KBM-7 (cell line): ENCODE results near the gene BEND7.
"Not testable (repeated sequence)": the region's sequence is repeated elsewhere in the genome, so short reads cannot be mapped to it uniquely, and the experiment has no call there.

Experiments used
- DNase-seq: peaks from one replicate; pipeline ENCODE4 v3.0.0-alpha.2; 2015
- in situ Hi-C: fragments of 300-500 bp; cut with MboI; formaldehyde crosslinking; loops from 2 replicates; pipeline ENCODE4 v1.14.3; 2020; ENCODE audit warnings: low sequenced_read_pairs, low pct_unique_long_range_greater_than_20kb, mixed read lengths

Gene BEND7, protein sequence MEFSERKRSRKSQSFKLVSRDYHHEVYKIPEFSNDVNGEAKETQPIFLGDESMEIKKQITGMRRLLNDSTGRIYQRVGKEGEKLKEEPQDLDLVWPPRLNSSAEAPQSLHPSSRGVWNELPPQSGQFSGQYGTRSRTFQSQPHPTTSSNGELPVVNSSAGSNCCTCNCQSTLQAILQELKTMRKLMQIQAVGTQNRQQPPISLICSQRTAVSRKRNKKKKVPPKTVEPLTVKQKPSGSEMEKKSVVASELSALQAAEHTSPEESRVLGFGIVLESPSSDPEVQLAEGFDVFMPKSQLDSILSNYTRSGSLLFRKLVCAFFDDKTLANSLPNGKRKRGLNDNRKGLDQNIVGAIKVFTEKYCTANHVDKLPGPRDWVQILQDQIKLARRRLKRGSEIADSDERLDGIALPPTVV

DNA sequence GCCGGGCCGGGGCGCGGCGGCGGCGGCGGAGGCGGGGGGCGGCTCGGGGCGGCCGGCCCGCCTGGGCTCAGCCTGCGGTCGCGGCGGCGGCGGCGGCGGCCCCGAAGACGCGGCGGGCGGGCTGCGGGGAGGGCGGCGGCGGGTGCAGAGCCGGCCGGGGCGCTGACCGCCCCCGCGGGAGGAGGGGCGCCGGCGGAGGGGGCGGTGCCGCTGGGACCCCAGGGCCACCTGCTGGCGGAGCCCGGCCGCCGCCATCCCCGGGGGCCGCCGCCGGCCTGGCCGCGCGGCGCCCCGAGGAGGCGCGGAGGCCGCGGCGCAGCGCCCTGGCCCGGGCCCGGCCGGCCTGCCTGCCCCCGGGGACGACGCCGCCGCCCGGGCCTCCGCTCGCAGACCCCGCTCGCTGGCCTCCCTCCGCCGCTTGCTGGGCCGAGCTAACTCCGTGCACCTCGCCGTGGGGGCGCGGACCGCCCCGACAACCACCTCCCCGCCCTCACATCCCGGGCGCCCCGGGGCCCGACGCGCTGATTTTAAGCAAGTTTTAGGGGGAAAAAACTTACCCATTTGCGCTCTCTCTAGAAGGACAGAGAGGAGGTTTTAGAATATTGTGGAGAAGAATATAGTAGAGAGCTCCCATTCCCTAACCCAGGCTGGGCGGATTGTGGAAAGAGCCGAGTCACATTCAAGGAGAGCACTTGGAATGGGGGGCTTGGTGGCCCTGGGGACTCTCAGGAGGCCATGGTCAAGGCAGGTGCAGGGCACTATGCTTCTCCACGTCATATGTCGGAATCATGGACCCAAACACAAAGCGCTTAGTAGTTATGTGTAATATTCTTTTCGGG, at the start of gene BEND7:
Gene BEND7, minus strand, starts transcription at position 140 of the 839 bp plus-strand sequence. CDS start 481 bp downstream, outside the sequence.
- DNase-seq: peak; percentile 36
- in situ Hi-C loops: no loop called here

DNA sequence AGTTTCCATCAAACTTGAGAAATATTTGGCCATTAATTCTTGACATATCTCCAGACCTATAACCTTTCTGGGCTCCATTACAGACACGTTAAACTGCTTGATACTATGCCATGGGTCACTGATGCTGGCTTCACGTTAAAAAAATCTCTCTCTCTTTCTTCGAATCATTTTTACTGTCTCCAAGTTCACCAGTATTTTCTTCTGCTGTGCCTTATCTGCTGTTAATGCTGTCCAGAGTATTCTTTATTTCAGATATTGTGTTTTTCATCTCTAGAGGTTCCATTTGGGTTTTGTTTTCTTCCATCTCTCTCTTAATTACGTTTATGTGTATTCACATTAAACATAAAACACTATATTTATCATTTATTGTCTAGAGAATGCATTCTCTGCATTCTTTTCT, 45.1 kb upstream of the BEND7 start:
- DNase-seq: no peak
- in situ Hi-C loops: no loop called here

DNA sequence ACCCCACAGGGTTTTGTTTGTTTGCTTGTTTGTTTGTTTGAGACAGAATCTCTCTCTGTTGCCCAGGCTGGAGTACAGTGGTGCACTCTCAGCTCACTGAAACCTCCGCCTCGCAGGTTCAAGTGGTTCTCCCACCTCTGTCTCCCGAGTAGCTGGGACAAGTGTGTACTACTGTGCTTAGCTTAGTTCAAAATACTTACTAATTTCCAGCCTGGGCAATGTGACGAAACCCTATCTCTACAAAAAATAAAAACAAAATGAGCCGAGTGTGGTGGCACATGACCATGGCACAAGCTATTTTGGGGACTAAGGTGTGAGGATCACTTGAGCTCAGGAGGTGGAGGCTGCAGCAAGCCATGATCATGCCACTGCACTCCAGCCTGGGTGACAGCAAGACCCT, 42.7 kb upstream of the BEND7 start:
- in situ Hi-C loops: no loop called here
- no peak for DNase-seq

DNA sequence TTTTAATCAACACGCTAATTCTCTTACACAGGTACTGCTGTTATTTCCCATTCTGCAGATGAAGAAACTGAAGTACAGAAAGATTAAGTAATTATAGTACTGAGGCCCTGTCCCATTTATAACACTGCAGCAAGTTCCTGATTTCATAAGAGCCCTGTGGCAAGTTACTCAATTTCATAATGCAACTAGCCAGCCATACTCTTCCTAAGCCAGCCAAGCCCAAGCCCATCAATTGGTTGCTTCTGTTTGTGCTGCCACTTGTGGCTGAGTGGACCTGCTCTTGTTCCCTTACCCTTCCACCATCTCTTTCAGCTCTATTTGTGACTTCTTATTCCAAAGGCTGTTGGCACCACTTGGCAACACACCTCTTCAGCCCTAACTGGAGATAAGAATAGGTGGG, 38.2 kb upstream of the BEND7 start:
- in situ Hi-C loops: no loop called here
- peak; percentile 20 for DNase-seq

DNA sequence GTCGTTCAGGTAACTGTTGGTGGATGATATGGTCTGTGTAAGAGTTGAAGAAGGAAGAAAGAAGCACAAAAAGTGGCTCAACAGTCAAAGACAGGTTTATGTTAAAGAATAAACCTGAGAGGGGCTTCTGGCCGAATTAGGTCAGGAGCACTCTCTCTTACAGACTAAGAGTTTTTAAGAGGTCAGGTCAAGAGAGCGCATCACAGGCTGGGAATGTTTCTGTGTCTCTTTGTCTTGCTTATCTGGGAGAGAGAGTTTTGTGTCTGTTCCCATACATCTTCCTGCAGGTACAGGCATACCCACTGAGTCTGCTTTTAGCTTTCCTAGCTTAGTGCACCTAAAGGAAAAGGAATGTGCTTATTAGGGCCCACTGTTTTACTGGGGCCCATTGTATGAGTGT, 35.8 kb upstream of the BEND7 start:
- in situ Hi-C loops: no loop called here
- DNase-seq: no peak

DNA sequence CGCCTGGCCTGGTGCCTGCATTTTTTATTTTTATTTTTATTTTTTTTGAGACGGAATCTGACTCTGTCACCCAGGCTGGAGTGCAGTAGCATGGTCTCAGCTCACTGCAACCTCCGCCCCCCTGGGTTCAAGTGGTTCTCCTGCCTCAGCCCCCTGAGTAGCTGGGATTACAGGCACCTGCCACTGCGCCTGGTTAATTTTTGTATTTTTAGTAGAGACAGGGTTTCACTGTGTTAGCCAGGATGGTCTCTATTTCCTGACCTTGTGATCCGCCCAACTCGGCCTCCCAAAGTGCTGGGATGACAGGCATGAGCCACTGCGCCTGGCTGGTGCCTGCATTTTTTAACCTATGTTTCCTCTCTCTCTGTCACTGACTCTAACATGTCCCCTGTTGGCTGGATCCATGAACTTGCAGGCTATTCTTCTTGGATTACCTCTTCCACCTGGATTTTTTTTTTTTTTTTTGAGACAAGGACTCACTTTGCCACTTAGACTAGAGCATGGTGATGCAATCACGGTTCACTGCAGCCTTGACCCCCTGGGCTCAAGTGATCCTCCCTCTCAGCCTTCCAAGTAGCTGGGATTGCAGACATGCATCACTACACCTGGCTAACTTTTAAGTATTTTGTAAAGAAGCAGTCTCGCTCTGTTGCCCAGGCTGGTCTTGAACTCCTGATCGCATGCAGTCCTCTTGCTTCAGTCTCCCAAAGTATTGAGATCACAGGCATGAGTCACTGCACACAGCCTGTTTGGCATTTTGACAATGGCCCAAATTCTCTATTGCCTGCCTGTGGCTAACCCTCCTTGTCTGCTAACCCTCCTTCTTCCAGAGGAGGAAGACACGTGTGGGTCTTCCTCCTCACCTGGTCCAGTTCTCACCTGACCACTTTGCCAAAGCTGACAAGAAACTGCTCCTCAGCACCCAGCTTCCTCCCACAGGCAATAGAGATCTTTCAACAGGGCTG, 34.9 kb upstream of the BEND7 start:
- in situ Hi-C loops: no loop called here
- no peak for DNase-seq

DNA sequence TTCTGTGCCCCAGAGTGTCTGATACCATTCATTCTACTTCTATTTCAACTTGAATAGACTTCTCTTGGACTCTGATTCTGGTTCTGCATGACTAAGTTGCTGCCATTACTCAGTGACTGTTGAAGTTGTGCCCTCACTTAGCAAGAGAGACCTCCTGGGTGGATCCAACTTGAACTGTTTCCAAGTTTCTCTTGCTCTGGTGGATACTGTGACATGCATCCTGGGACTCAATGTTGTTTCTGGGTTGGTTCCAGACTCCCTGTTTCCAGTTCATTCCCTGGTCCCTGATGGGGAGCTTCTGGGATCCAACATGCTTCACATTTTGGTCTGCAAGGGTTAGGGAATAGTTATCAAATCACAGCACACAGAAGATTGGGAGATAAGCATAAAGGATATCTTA, 31.8 kb upstream of the BEND7 start:
- DNase-seq: no peak
- in situ Hi-C loops: no loop called here

DNA sequence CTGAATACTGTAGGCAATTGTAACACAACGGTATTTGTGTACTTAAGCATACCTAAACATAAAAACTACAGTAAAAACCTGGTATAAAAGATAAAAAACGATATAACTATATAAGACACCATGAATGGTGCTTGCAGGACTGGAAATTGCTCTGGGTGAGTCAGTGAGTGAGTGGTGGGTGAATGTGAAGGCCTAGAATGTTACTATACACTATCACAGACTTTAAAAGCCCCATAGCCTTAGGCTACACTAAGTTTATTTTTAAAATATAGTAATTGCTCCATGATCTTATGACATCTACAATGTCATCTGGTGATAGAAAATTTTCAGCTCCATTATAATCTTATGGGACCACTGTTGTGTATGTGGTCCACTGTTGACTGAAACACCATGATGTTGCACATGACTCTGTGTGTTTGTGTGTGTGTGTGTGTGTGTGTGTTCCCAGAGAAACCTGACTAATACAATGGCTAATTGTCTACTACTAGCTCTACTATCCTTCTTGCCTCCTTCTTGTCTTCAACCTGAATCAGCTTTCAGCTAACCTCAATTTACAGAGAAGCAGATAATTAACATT, 30.4 kb upstream of the BEND7 start:
- DNase-seq: no peak
- in situ Hi-C loops: no loop called here

DNA sequence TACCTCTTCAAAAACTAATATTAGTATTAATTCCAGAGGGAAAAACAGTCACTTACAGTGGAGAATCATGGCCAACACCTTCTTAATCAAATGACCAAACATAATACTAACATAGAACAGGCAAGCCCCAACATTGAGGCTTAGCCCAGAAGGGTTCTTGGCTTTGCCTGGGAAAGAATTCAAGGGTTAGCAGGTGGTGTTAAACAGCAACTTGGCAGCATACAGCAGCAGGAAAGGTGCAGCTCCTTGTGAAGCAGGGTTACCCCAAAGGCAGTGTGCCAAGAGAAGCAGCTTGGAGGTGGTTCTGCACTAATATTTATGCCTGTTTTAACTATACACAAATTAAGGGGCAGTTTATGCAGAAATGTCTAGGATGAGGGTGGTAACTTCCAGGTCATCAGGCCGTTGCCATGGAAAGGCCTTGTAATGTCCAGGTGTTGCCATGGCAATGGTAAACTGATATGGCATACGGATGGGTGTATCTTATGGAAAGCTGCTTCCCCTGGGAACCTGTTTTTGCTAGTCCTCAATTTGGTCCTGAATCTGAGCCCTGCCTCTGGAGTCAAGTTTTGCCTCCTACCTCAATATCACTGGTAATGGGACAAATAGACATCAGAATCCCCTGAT, 27.2 kb upstream of the BEND7 start:
- no peak for DNase-seq
- in situ Hi-C loops: no loop called here

DNA sequence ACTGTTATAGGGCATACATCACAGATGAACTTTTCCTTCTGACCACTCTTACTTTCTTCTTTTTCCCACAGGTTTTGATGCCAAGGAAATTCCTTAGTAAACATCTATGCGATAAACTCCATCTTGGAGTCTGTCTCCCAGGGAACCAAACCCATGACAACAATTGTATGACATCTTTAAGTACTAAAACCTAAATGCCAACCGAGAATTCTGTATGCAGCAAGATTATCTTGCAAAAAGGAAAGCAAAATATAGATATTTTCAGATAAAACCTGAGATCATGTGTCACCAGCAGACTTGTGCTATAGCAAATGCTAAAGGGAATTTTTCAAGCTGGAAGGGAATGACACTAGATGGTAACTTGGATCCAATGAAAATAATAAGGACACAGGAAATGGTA, 22.0 kb upstream of the BEND7 start:
- DNase-seq: no peak
- in situ Hi-C loops: no loop called here

DNA sequence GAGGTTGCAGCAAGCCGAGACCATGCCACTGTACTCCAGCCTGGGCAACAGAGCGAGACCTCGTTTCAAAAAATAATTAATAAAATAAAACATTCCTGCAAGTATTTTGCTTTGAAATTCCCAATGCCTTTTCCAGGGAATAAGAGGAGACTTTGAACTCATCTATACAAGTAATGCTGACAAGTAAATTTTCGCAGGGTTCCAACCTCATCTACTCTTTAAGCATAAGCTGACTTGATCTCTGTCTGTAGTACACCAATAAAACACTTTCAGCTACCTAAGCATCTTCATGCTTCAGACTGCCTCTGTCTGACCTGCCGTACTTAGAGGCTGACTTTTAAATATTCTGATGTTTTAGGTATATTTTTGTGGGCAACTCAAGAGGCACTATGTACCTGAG, 13.7 kb upstream of the BEND7 start:
- in situ Hi-C loops: no loop called here
- DNase-seq: no peak

DNA sequence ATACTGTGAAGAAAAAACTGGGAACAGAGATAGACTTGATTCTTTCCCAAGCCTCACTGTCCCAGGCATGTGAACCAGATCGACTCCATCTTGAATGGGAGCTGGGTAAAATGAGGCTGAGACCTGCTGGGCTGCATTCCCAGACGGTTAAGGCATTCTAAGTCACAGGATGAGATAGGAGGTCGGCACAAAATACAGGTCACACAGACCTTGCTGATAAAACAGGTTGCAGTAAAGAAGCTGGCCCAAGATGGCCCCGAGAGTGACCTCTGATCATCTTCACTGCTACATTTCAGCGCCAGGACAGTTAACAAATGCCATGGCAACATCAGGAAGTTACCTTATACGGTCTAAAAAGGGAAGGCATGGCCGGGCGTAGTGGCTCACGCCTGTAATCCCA, 9.2 kb upstream of the BEND7 start:
- DNase-seq, in situ Hi-C loops: not testable (repeated sequence)

DNA sequence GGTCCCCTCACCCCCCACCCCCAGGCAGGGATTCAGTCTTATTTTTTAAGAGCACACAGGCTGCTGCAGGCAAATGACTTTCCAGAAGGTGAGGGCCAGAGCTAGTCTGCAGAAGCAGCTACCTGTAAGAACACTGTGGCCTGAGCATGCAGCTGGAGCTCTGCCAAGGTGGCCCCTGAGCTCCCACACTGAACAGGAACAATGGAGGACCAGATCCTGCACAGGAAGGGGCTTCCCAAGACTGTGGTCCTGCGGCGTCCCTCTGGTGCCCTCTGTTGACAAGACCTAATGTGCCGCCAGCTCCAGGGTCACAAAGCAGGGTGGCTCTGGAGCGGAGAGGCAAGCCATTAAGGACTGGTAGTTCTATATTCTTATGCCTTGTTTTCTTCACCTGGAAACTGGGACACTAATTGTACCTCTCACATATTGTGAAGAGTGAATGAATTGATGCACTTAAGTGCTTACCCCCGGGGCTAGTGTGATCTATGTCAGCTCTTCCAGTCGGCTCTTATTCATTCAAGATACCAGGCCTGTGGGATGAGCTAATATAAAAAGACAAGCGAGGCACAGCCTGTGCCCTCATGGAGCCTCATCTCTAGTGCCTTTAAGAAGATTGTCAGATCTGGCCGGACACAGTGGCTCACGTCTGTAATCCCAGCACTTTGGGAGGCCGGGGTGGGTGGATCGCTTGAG, 8.0 kb upstream of the BEND7 start:
- peak; percentile 76 for DNase-seq
- in situ Hi-C loops: no loop called here

DNA sequence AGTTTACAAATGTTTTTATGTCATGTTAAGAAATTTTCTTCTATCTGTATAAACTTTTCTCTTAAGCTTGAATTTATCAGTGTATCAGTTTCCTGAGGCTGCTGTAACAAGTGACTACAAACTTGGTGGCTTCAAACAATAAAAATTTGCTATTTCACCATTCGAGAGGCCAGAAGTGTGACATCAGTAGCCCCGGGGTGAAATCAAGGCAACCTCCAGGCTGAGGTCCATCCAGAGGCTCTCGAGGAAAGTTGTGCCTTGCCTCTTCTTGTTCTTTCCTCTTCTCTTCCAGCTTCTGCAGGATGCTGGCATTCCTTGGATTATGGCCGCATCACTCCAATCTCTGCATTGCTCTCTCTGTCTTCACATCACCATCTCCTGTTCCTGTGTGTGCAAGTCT, 6.5 kb upstream of the BEND7 start:
- in situ Hi-C loops: no loop called here
- DNase-seq: no peak

DNA sequence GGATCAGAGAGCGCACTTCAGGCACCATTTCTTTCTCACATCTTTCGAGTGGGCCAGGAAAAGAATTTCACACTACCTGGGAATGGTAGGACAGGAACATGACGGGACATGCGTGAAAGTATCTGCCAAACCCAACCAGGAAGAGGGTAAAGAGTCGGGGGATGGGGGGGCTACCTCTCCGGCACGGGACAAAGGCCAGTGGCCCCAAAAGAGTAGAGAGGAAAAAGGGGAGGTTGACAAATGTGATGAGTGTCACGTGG, 830 bp upstream of the BEND7 start:
- DNase-seq: no peak
- in situ Hi-C loops: no loop called here

DNA sequence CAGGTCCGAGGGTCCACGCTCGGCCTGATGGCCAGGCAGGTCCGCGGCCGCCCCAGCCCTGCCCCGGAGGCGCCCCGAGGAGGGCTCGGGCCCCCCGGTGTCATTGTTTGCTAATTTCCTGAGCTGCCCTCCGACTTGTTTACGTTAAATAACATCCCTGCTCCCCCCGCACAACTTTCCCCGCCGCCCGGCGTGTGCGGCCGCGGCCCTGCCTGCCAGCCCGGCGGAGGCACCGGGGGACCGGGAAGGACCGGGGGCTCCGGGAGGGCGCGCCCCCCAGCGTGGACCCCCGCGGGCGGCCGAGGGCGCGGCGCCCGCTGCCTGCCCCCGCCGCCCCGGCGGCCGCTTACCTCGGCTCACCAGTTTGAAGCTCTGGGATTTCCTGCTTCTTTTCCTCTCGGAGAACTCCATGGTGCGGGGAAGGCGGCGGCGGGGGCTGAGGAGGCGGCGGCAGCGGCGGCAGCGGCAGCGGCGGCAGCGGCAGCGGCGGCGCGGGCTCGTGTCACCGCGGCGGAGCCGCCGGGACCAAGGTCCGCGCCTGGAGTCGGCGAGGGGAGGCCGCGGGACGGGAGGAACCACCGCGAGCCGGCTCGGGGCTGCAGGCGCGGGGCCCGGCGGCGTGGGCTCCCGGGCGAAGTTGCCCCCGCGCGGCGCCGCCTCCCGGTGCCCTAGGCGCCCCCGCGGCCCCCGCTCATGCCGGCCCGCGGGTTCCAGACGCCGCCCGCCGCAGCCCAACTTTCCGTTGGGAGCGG, 515 bp downstream of the BEND7 start:
- no peak for DNase-seq
- in situ Hi-C loops: no loop called here

DNA sequence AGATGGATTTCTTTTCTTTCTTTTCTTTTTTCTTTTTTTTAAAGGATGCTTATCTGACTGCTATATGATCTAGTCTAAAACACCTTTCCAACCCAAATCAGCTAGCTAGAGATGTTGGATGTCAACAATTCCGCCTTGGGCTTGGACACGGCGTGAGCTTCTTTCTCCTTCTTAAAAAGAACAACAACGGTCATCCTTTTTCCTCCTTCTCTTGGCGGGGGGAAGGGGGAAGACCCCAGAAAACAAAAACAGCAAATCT, 1.0 kb downstream of the BEND7 start:
- in situ Hi-C loops: no loop called here
- peak; percentile 28 for DNase-seq
